GM21529 (cell line): ENCODE data around the gene CCDC188.
"Not testable (repeated sequence)": the region's sequence is repeated elsewhere in the genome, so short reads cannot be mapped to it uniquely, and the experiment has no call there.

ENCODE experiments used
- ATAC-seq: cut with Tn5 transposase; IDR thresholded peaks from one replicate; pipeline ENCODE4 v1.9.1; 2021; ENCODE audit not compliant: unreplicated experiment

Gene CCDC188

GRCh38 chr22:20171288-20172140 lies 20.7 kb upstream of the CCDC188 start:
- no peak for ATAC-seq

- no peak for ATAC-seq
Observed at GRCh38 chr22:20170170-20170569, 19.3 kb upstream of the CCDC188 start.

DNA sequence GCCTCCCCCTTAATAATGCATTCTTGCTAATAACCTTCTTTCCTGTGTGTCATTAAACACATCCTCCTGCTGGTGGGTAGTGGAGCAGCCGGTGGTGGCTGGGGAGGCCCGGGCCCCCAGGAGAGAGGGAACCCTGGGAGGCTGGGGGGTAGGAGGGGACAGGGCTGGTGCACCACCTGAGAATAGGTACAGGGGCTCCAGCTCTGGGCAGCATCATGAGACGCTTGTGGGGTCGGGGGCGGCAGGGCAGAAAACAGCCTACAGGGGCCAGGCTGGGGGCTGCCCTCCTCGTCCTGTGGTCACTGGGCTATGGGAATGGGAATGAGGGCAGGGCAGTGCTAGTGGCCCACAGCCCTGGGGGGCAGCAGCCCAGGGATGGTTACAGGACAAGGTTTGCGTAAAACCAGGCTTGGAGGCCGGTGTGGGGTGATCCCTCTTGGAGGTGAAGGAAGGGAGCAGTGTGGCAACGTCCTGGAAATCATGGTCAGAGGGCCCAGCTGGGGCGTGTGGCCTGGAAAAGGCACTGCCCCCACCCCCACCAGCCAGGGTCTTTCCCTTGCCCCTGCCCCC lies 18.5 kb upstream of the CCDC188 start:
- no peak for ATAC-seq

- ATAC-seq, result no peak
Observed at GRCh38 chr22:20167643-20168322, 16.9 kb upstream of the CCDC188 start.

- no peak for ATAC-seq
Observed at GRCh38 chr22:20166703-20167102, 15.8 kb upstream of the CCDC188 start.

GRCh38 chr22:20165913-20166312 lies 15.1 kb upstream of the CCDC188 start:
- no peak for ATAC-seq

GRCh38 chr22:20165421-20165820 lies 14.6 kb upstream of the CCDC188 start:
- ATAC-seq, result no peak

DNA sequence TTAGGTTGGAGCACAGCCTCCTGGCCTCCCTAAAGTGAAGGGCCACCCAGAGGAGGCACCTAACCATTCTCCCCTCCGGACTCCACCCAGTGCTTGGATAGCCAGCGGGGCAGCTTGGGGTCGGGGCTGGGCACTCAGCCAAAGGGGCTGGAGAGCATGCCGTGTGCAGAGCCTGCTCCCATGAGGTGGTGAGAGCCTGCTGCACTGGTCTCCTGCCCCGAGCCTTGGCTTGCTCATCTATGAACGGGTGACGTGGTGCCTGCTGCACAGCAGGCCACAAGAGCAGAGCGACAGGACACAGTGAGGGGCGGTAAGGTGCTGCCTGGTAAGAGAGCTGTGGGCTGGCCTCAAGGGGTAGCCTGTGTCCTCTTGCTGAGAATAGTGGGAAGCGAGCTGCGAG lies 14.0 kb upstream of the CCDC188 start:
- ATAC-seq, result no peak

DNA sequence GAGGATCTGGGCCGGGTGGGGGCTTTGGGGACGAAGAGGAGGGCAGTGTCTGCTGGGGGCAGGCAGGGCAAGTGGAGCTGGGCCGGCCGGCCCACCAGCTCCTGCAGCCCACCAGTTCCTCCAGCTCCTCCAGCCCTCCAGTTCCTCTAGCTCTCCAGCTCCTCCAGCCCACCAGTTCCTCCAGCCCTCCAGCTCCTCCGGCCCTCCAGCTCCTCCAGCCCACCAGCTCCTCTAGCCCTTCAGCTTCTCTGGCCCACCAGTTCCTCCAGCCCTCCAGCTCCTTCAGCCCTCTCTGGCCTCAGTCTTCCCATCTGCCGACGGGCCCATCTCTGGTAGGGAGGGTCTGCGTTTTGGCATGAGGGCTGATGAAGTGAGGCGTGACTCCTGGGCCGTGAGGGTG lies 9.2 kb upstream of the CCDC188 start:
- no peak for ATAC-seq

DNA sequence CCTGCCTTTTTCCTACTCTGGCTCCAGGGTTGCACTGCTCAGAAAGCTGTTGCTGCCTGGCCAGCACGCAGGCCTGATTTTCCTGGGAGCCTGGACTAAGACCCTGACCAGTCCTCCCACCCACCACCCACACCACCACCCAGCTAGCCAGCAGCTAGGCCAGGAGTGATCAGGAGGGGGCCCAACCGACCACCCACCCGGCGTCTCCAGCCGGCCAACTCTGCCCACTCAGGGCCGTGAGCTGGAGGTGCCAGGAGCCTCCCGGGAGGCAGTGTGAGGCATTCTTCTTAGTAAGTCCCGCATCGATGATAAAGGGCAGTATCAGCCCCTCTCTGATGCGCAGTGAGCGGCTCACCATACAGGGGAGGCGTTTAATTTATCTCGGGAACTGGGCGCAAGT lies 8.7 kb upstream of the CCDC188 start:
- not testable (repeated sequence) for ATAC-seq

DNA sequence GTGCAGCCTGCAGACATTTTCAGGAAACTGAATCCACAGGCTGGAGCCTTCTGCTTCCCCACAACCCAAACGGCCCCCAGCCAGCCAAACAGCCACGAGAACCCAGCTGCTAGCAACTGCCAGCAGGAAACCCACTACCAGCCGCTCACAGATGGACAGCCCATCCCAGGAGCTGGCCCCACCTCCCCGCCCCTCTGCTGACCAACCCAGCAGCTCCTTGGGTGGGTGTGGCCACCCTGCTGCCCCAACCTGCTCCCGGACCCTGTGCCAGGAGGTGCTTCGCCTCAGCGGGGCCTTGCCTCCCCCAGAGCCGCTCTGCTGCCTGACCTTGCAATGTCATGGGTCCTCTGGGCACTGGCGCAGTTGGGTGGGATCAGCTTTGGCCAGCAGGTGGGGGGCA lies 8.2 kb upstream of the CCDC188 start:
- ATAC-seq, result no peak

GRCh38 chr22:20158391-20159036 lies 7.7 kb upstream of the CCDC188 start:
- ATAC-seq, result no peak

- ATAC-seq, result no peak
Observed at GRCh38 chr22:20157430-20158183, 6.8 kb upstream of the CCDC188 start.

- no peak for ATAC-seq
Observed at GRCh38 chr22:20156611-20157429, 6.0 kb upstream of the CCDC188 start.

- no peak for ATAC-seq
Observed at GRCh38 chr22:20156042-20156389, 5.2 kb upstream of the CCDC188 start.

- no peak for ATAC-seq
Observed at GRCh38 chr22:20155330-20156041, 4.6 kb upstream of the CCDC188 start.

DNA sequence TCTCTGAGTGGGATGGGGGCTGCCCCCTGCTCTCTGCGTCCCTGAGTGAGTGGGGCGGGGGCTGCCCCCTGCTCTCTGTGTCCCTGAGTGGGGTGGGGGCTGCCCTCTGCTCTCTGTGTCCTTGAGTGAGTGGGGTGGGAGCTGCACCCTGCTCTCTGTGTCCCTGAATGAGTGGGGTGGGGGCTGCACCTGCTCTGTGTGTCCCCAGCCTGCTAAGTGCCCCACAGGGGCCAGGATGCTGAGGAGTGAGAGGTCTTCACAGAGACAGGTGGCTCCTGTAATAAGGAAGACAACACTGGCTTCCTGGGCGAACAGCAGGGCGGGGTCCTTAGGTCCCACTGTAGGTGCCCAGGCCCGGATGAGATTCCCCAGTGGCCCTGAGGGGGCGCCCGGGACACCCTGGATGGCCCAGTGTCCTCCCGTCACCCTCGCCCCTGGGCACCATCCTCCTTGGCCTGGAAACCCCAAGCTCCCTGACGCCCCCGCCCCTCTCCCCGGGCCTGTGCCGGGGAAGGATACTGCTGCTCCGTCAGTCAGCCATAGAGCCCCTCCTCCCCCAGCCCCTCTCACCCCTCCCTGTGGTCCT lies 3.8 kb upstream of the CCDC188 start:
- no peak for ATAC-seq

GRCh38 chr22:20153945-20154344 lies 3.1 kb upstream of the CCDC188 start:
- ATAC-seq, result no peak

- ATAC-seq, result no peak
Observed at GRCh38 chr22:20152464-20152890, 1.6 kb upstream of the CCDC188 start.
